H9 (cell line): ENCODE data around the gene EEF2KMT. TPM values are rescaled to one million over a fixed set of nuclear protein-coding genes. Genes with fewer than 3 reads are reported as not detected.
"Not testable (repeated sequence)": the region's sequence is repeated elsewhere in the genome, so short reads cannot be mapped to it uniquely, and the experiment has no call there.

Source experiments
- DNase-seq: peaks from one replicate; pipeline ENCODE4 v3.0.0-alpha.2; 2017
- H2AFZ ChIP-seq: one replicate; pipeline ENCODE4 v1.6.1; 2013; ENCODE audit warnings: mild to moderate bottlenecking, low read length, control low read depth, moderate library complexity
- H2AK5ac ChIP-seq: 2 replicates; pipeline ENCODE4 v1.6.1; 2013; ENCODE audit warnings: low read length, control low read depth, mixed read lengths; ENCODE audit not compliant: insufficient read length
- H2BK120ac ChIP-seq: one replicate; pipeline ENCODE4 v1.6.1; 2013; ENCODE audit warnings: low read depth, mild to moderate bottlenecking, low read length, control low read depth, inconsistent platforms; ENCODE audit not compliant: poor library complexity, severe bottlenecking
- H2BK12ac ChIP-seq: 2 replicates; pipeline ENCODE4 v1.6.1; 2013; ENCODE audit warnings: low read length, control low read depth, mixed read lengths, low read depth; ENCODE audit not compliant: insufficient read length
- H2BK15ac ChIP-seq: 2 replicates; pipeline ENCODE4 v1.6.1; 2013; ENCODE audit warnings: low read depth, low read length, control low read depth
- H2BK20ac ChIP-seq: one replicate; pipeline ENCODE4 v1.6.1; 2013; ENCODE audit warnings: low read depth, mild to moderate bottlenecking, low read length, control low read depth, inconsistent platforms; ENCODE audit not compliant: poor library complexity, severe bottlenecking
- H2BK5ac ChIP-seq: 2 replicates; pipeline ENCODE4 v1.6.1; 2013; ENCODE audit warnings: low read length, control low read depth, mixed read lengths; ENCODE audit not compliant: insufficient read length
- H3K14ac ChIP-seq: 2 replicates; pipeline ENCODE4 v1.6.1; 2013; ENCODE audit warnings: low read length, control low read depth; ENCODE audit not compliant: insufficient read depth
- H3K18ac ChIP-seq: 2 replicates; pipeline ENCODE4 v1.6.1; 2013; ENCODE audit warnings: low read depth, mild to moderate bottlenecking, mixed read lengths, low read length, control low read depth; ENCODE audit not compliant: insufficient read length
- H3K23ac ChIP-seq: 2 replicates; pipeline ENCODE4 v1.6.1; 2013; ENCODE audit warnings: low read length, control low read depth, mixed read lengths, low read depth; ENCODE audit not compliant: insufficient read length
- H3K23me2 ChIP-seq: 2 replicates; pipeline ENCODE4 v1.6.1; 2013; ENCODE audit warnings: low read depth, mild to moderate bottlenecking, mixed read lengths, low read length, control low read depth; ENCODE audit not compliant: insufficient read length, poor library complexity, severe bottlenecking
- H3K27ac ChIP-seq: 2 replicates; pipeline ENCODE4 v1.5.1; 2013; ENCODE audit warnings: low read length, control low read depth, mixed read lengths, low read depth; ENCODE audit not compliant: insufficient read length
- H3K27me3 ChIP-seq: 2 replicates; pipeline ENCODE4 v1.6.1; 2013; ENCODE audit warnings: low read length, control low read depth, inconsistent platforms; ENCODE audit not compliant: insufficient read depth
- H3K4ac ChIP-seq: 2 replicates; pipeline ENCODE4 v1.6.1; 2013; ENCODE audit warnings: low read depth, mild to moderate bottlenecking, control low read depth, inconsistent platforms, low read length, moderate library complexity
- H3K4me1 ChIP-seq: 2 replicates; pipeline ENCODE4 v1.6.1; 2013; ENCODE audit warnings: low read length, control low read depth, inconsistent platforms; ENCODE audit not compliant: insufficient read depth
- H3K4me2 ChIP-seq: 2 replicates; pipeline ENCODE4 v1.6.1; 2013; ENCODE audit warnings: low read length, control low read depth, mixed read lengths; ENCODE audit not compliant: insufficient read length, insufficient read depth
- H3K56ac ChIP-seq: 2 replicates; pipeline ENCODE4 v1.6.1; 2013; ENCODE audit warnings: low read depth, mild to moderate bottlenecking, mixed read lengths, low read length, control low read depth; ENCODE audit not compliant: insufficient read length
- H3K79me1 ChIP-seq: 2 replicates; pipeline ENCODE4 v1.6.1; 2013; ENCODE audit warnings: low read depth, mild to moderate bottlenecking, moderate library complexity, low read length, control low read depth, inconsistent platforms; ENCODE audit not compliant: insufficient read depth, poor library complexity, severe bottlenecking
- H3K79me2 ChIP-seq: 2 replicates; pipeline ENCODE4 v1.6.1; 2013; ENCODE audit warnings: low read length, control low read depth, inconsistent platforms; ENCODE audit not compliant: insufficient read depth
- H3K9ac ChIP-seq: 2 replicates; pipeline ENCODE4 v1.6.1; 2013; ENCODE audit warnings: low read length, control low read depth, mixed read lengths; ENCODE audit not compliant: insufficient read length; ENCODE audit errors: extremely low read depth
- H3K9me3 ChIP-seq: one replicate; pipeline ENCODE4 v1.6.1; 2013; ENCODE audit warnings: low read depth, low read length, inconsistent platforms; ENCODE audit not compliant: control insufficient read depth
- H3T11ph ChIP-seq: one replicate; pipeline ENCODE4 v1.6.1; 2013; ENCODE audit warnings: mild to moderate bottlenecking, low read length, control low read depth, inconsistent platforms
- H4K20me1 ChIP-seq: one replicate; pipeline ENCODE4 v1.6.1; 2013; ENCODE audit not compliant: control insufficient read depth, insufficient read length, insufficient read depth
- H4K5ac ChIP-seq: 2 replicates; pipeline ENCODE4 v1.6.1; 2013; ENCODE audit warnings: low read depth, mild to moderate bottlenecking, mixed read lengths, low read length, control low read depth; ENCODE audit not compliant: insufficient read length
- H4K8ac ChIP-seq: replicated peaks from 2 replicates; pipeline ENCODE4 v1.6.1; 2013; ENCODE audit warnings: low read length, control low read depth, mixed read lengths, low read depth; ENCODE audit not compliant: insufficient read length
- H4K91ac ChIP-seq: 2 replicates; pipeline ENCODE4 v1.6.1; 2013; ENCODE audit warnings: low read depth, mild to moderate bottlenecking, moderate library complexity, mixed read lengths, low read length, control low read depth; ENCODE audit not compliant: insufficient read length
- H3K27ac Mint-ChIP-seq, 3 experiments: 2 replicates in 2 of 3; 3 replicates in 1 of 3; pipeline ENCODE4 v1.8.0; 2020 to 2021; ENCODE audit warnings: mixed read lengths in 3 of 3, mild to moderate bottlenecking in 1 of 3, moderate library complexity in 1 of 3
- H3K27me3 Mint-ChIP-seq: 2 replicates; pipeline ENCODE4 v1.8.0; 2021; ENCODE audit warnings: low read depth, mild to moderate bottlenecking, moderate library complexity, mixed read lengths
- H3K36me3 Mint-ChIP-seq, 3 experiments: 2 replicates in 2 of 3; 3 replicates in 1 of 3; pipeline ENCODE4 v1.8.0; 2020 to 2021; ENCODE audit warnings: low read depth in 3 of 3, mixed read lengths in 3 of 3; ENCODE audit not compliant: insufficient read depth in 1 of 3
- H3K4me1 Mint-ChIP-seq, 2 experiments: 2 replicates each; pipeline ENCODE4 v1.8.0; 2020; ENCODE audit warnings: mixed read lengths in 2 of 2
- H3K4me3 Mint-ChIP-seq, 2 experiments: 2 replicates in 1 of 2; 3 replicates in 1 of 2; pipeline ENCODE4 v1.8.0; 2020 to 2021; ENCODE audit warnings: mild to moderate bottlenecking in 2 of 2, mixed read lengths in 2 of 2, moderate library complexity in 1 of 2
- H3K9me3 Mint-ChIP-seq, 2 experiments: 2 replicates in 1 of 2; 3 replicates in 1 of 2; pipeline ENCODE4 v1.8.0; 2020; ENCODE audit warnings: mild to moderate bottlenecking in 2 of 2, mixed read lengths in 2 of 2, moderate library complexity in 1 of 2
- CTCF ChIP-seq: fragments of 200-600 bp; sonication (generic); conservative IDR thresholded peaks from 3 replicates; pipeline ENCODE4 v1.8.0; 2021; ENCODE audit warnings: antibody characterized with exemption, mild to moderate bottlenecking
- WGBS: extraction: QIAGEN DNeasy Blood & Tissue Kit; methylation state at CpG from one replicate; pipeline ENCODE4 v1.1.7; 2013; ENCODE audit warnings: missing lambda C conversion rate, low lambda C conversion rate, mixed read lengths; ENCODE audit not compliant: insufficient read length; ENCODE audit errors: extremely low coverage; 5-methylcytosine and 5-hydroxymethylcytosine counted together
- total RNA-seq: library from RNA; stranded (reverse); gene quantifications from 2 replicates; pipeline ENCODE4 v1.2.1, GENCODE V29; 2021

The EEF2KMT gene
- total RNA-seq, 1 experiment from 2014 or later: 16.4 TPM

- DNase-seq: no peak
- H3K36me3 Mint-ChIP-seq: peaks cover 29 to 45% (median 44%) of the 10 kb centered on the region in 3 experiments; a peak in 6 of 7 replicates
- Histone ChIP-seq H3K14ac (no peak overlapping the region), H2BK15ac (no peak overlapping the region), H3K18ac (no peak overlapping the region), H2BK12ac (no peak overlapping the region), H3K23me2 (peaks cover 7% of the 10 kb centered on the region), H2BK20ac (no peak overlapping the region), H3K79me2 (peaks cover 5% of the 10 kb centered on the region; the same call in 1 of the 2 replicates), H3K79me1 (peaks cover 4% of the 10 kb centered on the region), H3K4me2 (no peak overlapping the region), H2AK5ac (no peak overlapping the region), H2BK5ac (no peak overlapping the region), H4K91ac (no peak overlapping the region), H4K8ac (no peak overlapping the region), H3K56ac (no peak overlapping the region), H3T11ph (no peak overlapping the region), H3K27me3 (no peaks in the 10 kb centered on the region), H3K27ac (no peak overlapping the region), H2AFZ (no peak overlapping the region), H4K20me1 (no peaks in the 10 kb centered on the region), H3K9me3 (no peaks in the 10 kb centered on the region), H3K4me1 (no peaks in the 10 kb centered on the region), H2BK120ac (no peak overlapping the region), H3K9ac (no peak overlapping the region), H3K23ac (no peak overlapping the region), H4K5ac (no peak overlapping the region), H3K4ac (no peak overlapping the region)
- TF ChIP-seq CTCF: peak; percentile 48
- H3K9me3 Mint-ChIP-seq: no peaks in the 10 kb centered on the region
- no CpG with 5 or more reads among the region's 5 CpGs for WGBS
- H3K4me1 Mint-ChIP-seq: peaks cover 12 to 13% of the 10 kb centered on the region in 2 experiments
- H3K27me3 Mint-ChIP-seq: no peaks in the 10 kb centered on the region
- no peak overlapping the region for H3K27ac Mint-ChIP-seq
- H3K4me3 Mint-ChIP-seq: no peak overlapping the region
Measured at GRCh38 chr16:5075637-5076036, 22.0 kb downstream of the EEF2KMT start.

- not testable (repeated sequence) for H2BK12ac ChIP-seq, H3K23ac ChIP-seq, H3K9ac ChIP-seq, H3K27ac ChIP-seq, H3K14ac ChIP-seq, H3K9me3 Mint-ChIP-seq, H4K8ac ChIP-seq, H3K79me2 ChIP-seq, H3K23me2 ChIP-seq, H4K91ac ChIP-seq, H3K4ac ChIP-seq, H3K4me1 ChIP-seq, H3K18ac ChIP-seq, H3K27me3 Mint-ChIP-seq, H3K4me3 Mint-ChIP-seq, H3K27me3 ChIP-seq, H3K9me3 ChIP-seq, H2BK120ac ChIP-seq, H4K20me1 ChIP-seq, DNase-seq, H2BK20ac ChIP-seq, H2BK15ac ChIP-seq, H4K5ac ChIP-seq, H2BK5ac ChIP-seq, H3K79me1 ChIP-seq, H2AK5ac ChIP-seq, H3K56ac ChIP-seq, H2AFZ ChIP-seq, H3K27ac Mint-ChIP-seq, H3K4me2 ChIP-seq, H3T11ph ChIP-seq
- peaks cover 12 to 13% of the 10 kb centered on the region in 2 experiments for H3K4me1 Mint-ChIP-seq
- no CpG with 5 or more reads among the region's 15 CpGs for WGBS
- peaks cover 22 to 37% (median 36%) of the 10 kb centered on the region in 3 experiments; a peak in 6 of 7 replicates for H3K36me3 Mint-ChIP-seq
Measured at GRCh38 chr16:5073771-5074170, 23.8 kb downstream of the EEF2KMT start.
